Caco-2 (cell line): Measurements from ENCODE around the gene CTCF. TPM values are rescaled to one million over a fixed set of nuclear protein-coding genes. Genes with fewer than 3 reads are reported as not detected.

Experiments used
- BruUV-seq: library from RNA; stranded (reverse); fragments of 400-500 nt; replicated peaks from 2 replicates; lab custom pipeline; 2021; lab: Mats Ljungman, UMichigan
- CTCF ChIA-PET: fragments of 300-600 bp; sonication (Branson Sonifier 250); formaldehyde crosslinking; loops from one replicate; lab custom pipeline; 2022; ENCODE audit warnings: antibody characterized with exemption; lab: Charles Lee
- POLR2A ChIA-PET: fragments of 300-600 bp; sonication (Branson Sonifier 250); formaldehyde crosslinking; loops from one replicate; lab custom pipeline; 2022; ENCODE audit warnings: antibody characterized with exemption; lab: Charles Lee
- DNase-seq, 2 experiments: peaks; one replicate each; pipeline versions ENCODE4 v3.0.0 to v3.0.0-alpha.2; 2020 to 2022
- H3K27me3 ChIP-seq: replicated peaks from 2 replicates; pipeline ENCODE4 v1.6.0; 2011; ENCODE audit warnings: low read length; ENCODE audit not compliant: control insufficient read depth, insufficient read depth
- H3K36me3 ChIP-seq: 2 replicates; pipeline ENCODE4 v1.5.1; 2011; ENCODE audit warnings: low read length; ENCODE audit not compliant: control insufficient read depth, insufficient read depth
- H3K4me1 ChIP-seq: fragments of 250-450 bp; sonication (Bioruptor Pico); 2 replicates; pipeline ENCODE4 v1.5.1; 2020; ENCODE audit warnings: mild to moderate bottlenecking
- H3K4me3 ChIP-seq: 2 replicates; pipeline ENCODE4 v1.5.1; 2011; ENCODE audit warnings: low read depth, mild to moderate bottlenecking, control low read depth, low read length
- H3K9me3 ChIP-seq: fragments of 250-450 bp; sonication (Bioruptor Pico); 2 replicates; pipeline ENCODE4 v1.5.1; 2020; ENCODE audit warnings: mild to moderate bottlenecking, moderate library complexity
- H3K27ac Mint-ChIP-seq: one replicate; pipeline ENCODE4 v1.8.0; 2022; ENCODE audit warnings: mixed read lengths; ENCODE audit not compliant: unreplicated experiment
- H3K27me3 Mint-ChIP-seq: one replicate; pipeline ENCODE4 v1.8.0; 2022; ENCODE audit warnings: mixed read lengths; ENCODE audit not compliant: insufficient read depth, unreplicated experiment
- H3K36me3 Mint-ChIP-seq: one replicate; pipeline ENCODE4 v1.8.0; 2022; ENCODE audit warnings: mild to moderate bottlenecking, mixed read lengths; ENCODE audit not compliant: insufficient read depth, unreplicated experiment
- H3K4me1 Mint-ChIP-seq: one replicate; pipeline ENCODE4 v1.8.0; 2022; ENCODE audit warnings: low read depth, mixed read lengths; ENCODE audit not compliant: unreplicated experiment
- H3K4me3 Mint-ChIP-seq: one replicate; pipeline ENCODE4 v1.8.0; 2022; ENCODE audit warnings: mild to moderate bottlenecking, moderate library complexity, mixed read lengths; ENCODE audit not compliant: unreplicated experiment
- H3K9me3 Mint-ChIP-seq: one replicate; pipeline ENCODE4 v1.8.0; 2022; ENCODE audit warnings: mixed read lengths; ENCODE audit not compliant: unreplicated experiment
- intact Hi-C: fragments of 100-400 bp; cut with micrococcal nuclease; formaldehyde crosslinking; loops from one replicate; pipeline ENCODE4 v1.10.0; 2022; ENCODE audit not compliant: unreplicated experiment
- total RNA-seq: library from RNA; stranded (reverse); gene quantifications from 2 replicates; pipeline ENCODE4 v1.2.3, GENCODE V29; 2022
- TF ChIP-seq, protein P1 (sequence below), 2 experiments: fragments of 200-600 bp in 1 of 2; IDR thresholded peaks; 1 replicate in 1 of 2; 2 replicates in 1 of 2; pipeline versions ENCODE4 v1.5.1 to v1.8.0; 2011 to 2022; ENCODE audit warnings: antibody characterized with exemption in 1 of 2, control low read depth in 1 of 2, inconsistent platforms in 1 of 2, low read depth in 1 of 2, low read length in 1 of 2, mild to moderate bottlenecking in 1 of 2, moderate library complexity in 1 of 2; ENCODE audit not compliant: insufficient read depth in 1 of 2, severe bottlenecking in 1 of 2, unreplicated experiment in 1 of 2

The CTCF gene
- total RNA-seq, 1 experiment from 2014 or later, result 67.8 TPM

DNA sequence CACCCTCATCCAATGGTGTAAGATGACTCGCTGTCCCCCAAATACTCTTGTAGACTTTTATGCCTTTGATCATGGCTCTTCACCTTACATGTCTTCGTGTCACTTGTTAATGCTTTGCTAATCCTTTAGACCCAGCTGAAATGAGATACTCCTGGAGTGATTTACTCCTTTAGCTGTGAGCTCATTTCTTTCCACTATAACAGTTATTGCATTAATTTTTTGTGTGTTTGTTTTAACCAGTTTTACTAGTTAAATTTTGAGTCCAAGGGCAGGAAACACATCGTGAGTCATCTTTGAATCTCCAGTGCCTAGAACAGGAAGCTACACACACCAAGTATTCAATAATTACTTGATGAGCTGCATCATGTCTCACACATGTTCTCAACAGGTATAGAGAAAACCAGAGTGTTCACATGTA lies 6.5 kb upstream of the CTCF start:
- BruUV-seq, result no TSS peak
- POLR2A ChIA-PET, result no interaction called here
- CTCF ChIA-PET, result interaction anchor here (0.7 to 2.5 kb wide), 3 partner anchors 9 to 89 kb away, joined by 3 to 8 read pairs (median 8); no protein-coding TSS in a partner anchor
- Mint-ChIP-seq H3K27ac (no peak overlapping the region), H3K4me1 (peaks cover 9% of the 10 kb centered on the region), H3K9me3 (no peaks in the 10 kb centered on the region), H3K27me3 (no peaks in the 10 kb centered on the region), H3K36me3 (no peaks in the 10 kb centered on the region), H3K4me3 (no peak overlapping the region)
- no peaks in the 10 kb centered on the region for H3K27me3 ChIP-seq
- H3K9me3 ChIP-seq, result no peaks in the 10 kb centered on the region
- intact Hi-C loops, result no loop called here
- DNase-seq, result no peak
- peaks cover 3% of the 10 kb centered on the region for H3K4me1 ChIP-seq
- H3K4me3 ChIP-seq, result no peak overlapping the region
- no peaks in the 10 kb centered on the region for H3K36me3 ChIP-seq
- TF ChIP-seq, protein P1, sequence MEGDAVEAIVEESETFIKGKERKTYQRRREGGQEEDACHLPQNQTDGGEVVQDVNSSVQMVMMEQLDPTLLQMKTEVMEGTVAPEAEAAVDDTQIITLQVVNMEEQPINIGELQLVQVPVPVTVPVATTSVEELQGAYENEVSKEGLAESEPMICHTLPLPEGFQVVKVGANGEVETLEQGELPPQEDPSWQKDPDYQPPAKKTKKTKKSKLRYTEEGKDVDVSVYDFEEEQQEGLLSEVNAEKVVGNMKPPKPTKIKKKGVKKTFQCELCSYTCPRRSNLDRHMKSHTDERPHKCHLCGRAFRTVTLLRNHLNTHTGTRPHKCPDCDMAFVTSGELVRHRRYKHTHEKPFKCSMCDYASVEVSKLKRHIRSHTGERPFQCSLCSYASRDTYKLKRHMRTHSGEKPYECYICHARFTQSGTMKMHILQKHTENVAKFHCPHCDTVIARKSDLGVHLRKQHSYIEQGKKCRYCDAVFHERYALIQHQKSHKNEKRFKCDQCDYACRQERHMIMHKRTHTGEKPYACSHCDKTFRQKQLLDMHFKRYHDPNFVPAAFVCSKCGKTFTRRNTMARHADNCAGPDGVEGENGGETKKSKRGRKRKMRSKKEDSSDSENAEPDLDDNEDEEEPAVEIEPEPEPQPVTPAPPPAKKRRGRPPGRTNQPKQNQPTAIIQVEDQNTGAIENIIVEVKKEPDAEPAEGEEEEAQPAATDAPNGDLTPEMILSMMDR (IDR thresholded peaks at IDR 0.05; ENCODE audit: insufficient read depth in 1 of 2, low read depth in 1 of 2, low read length in 1 of 2, severe bottlenecking in 1 of 2, unreplicated experiment in 1 of 2), result no peak

DNA sequence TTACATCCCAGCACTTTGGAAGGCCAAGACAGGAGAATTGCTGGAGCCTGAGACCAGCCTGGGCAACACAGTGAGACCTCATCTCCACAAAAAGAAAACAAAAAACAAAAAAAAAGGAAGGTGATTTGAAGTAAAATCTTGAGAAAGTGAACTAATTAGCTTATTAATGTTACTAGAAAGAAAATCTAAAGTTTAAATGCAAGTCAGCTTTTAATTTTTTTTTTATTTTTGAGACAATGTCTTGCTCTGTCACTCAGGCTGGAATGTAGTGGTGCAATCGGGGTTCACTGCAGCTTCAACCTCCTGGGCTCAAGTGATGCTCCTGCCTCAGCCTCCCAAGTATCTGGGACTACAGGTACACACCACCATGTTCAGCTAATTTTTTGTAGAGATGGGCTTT lies 3.5 kb upstream of the CTCF start:
- H3K4me1 ChIP-seq, result peaks cover 6% of the 10 kb centered on the region
- no peaks in the 10 kb centered on the region for H3K36me3 ChIP-seq
- POLR2A ChIA-PET, result interaction anchor here (1.0 kb wide), 1 partner anchor 11 kb away, joined by 3 read pairs; no protein-coding TSS in a partner anchor
- TF ChIP-seq, protein P1 (IDR thresholded peaks at IDR 0.05; ENCODE audit: insufficient read depth in 1 of 2, low read depth in 1 of 2, low read length in 1 of 2, severe bottlenecking in 1 of 2, unreplicated experiment in 1 of 2), result no peak
- BruUV-seq, result no TSS peak
- no peaks in the 10 kb centered on the region for H3K9me3 ChIP-seq
- CTCF ChIA-PET, result interaction anchor here (1.6 kb wide), 1 partner anchor 11 kb away, joined by 7 read pairs; no protein-coding TSS in a partner anchor
- peak overlapping the region; percentile 39 for H3K27ac Mint-ChIP-seq
- no peaks in the 10 kb centered on the region for H3K27me3 ChIP-seq
- H3K9me3 Mint-ChIP-seq, result no peaks in the 10 kb centered on the region
- no peaks in the 10 kb centered on the region for H3K27me3 Mint-ChIP-seq
- intact Hi-C loops, result no loop called here
- H3K4me3 ChIP-seq, result no peak overlapping the region
- no peak overlapping the region for H3K4me3 Mint-ChIP-seq
- H3K4me1 Mint-ChIP-seq, result peaks cover 15% of the 10 kb centered on the region
- DNase-seq, result no peak
- H3K36me3 Mint-ChIP-seq, result peaks cover 5% of the 10 kb centered on the region

DNA sequence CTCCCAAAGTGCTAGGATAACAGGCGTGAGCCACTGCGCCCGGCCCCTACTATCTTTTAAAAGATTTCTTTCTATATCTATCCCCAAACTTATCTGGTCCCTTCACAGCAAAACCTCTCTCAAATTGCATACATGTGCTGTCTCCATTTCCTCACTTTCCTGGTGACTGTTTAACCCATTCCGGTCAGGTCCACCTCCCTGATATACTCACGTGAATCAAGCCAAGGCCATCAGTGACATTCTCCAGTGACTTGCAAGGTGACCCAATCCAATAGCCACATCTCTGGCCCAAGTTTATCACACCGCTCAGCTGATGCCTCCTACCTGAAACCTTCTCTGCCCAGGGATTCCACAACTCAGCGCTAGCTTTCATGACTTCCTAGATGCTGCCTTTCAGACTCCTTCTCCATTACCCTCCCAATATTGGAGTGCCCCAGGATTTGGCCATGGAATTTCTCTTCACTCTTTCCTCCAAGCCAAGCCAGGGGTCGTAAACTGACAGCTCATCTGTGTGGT lies 1.4 kb upstream of the CTCF start:
- CTCF ChIA-PET, result interaction anchor here (1.5 to 4.4 kb wide), 5 partner anchors 14 to 112 kb away, joined by 4 to 68 read pairs (median 18); partner anchors contain the start of gene ATP6V0D1
- POLR2A ChIA-PET, result interaction anchor here (1.3 to 2.9 kb wide), 2 partner anchors 14 to 32 kb away, joined by 4 to 19 read pairs; partner anchors contain the start of gene RIPOR1
- Mint-ChIP-seq H3K4me3 (peak overlapping the region; percentile 95), H3K36me3 (peaks cover 9% of the 10 kb centered on the region), H3K4me1 (peaks cover 21% of the 10 kb centered on the region), H3K27ac (peak overlapping the region; percentile 93), H3K9me3 (no peaks in the 10 kb centered on the region), H3K27me3 (no peaks in the 10 kb centered on the region)
- H3K36me3 ChIP-seq, result no peaks in the 10 kb centered on the region; the same call in 1 of the 2 replicates
- intact Hi-C loops, result loop anchor here (5.0 kb wide), 1 partner anchor 376 kb away; the partner anchor contains the start of gene PSMB10
- BruUV-seq, result no TSS peak
- peaks cover 14% of the 10 kb centered on the region for H3K4me1 ChIP-seq
- H3K4me3 ChIP-seq, result peak overlapping the region; percentile 100
- TF ChIP-seq, protein P1 (IDR thresholded peaks at IDR 0.05; ENCODE audit: insufficient read depth in 1 of 2, low read depth in 1 of 2, low read length in 1 of 2, severe bottlenecking in 1 of 2, unreplicated experiment in 1 of 2), result no peak
- no peaks in the 10 kb centered on the region for H3K9me3 ChIP-seq
- no peaks in the 10 kb centered on the region for H3K27me3 ChIP-seq
- DNase-seq, result no peak
